Measurements from ENCODE around the gene TMEM108.

The TMEM108 gene

DNA sequence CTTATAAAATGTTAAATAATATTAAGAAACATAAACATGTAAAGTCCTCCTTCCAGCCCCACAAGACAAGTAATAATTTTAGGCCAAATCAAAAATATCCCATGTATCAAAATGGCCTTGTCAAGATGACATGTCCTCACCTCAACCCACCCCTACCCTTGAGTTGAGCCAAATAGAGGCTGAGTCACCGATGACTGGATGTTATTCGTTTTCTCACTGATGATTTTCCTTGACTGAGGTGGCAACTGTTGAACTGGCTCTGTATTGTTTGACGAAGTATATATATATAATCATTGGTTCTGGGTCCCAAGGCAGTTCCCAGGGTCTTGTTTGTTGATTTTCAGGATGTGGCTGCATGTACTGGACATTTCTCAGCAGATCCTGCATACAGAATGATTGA is 75.3 kb downstream of the TMEM108 start:
- H4K20me1 ChIP-seq (ENCODE audit: insufficient read depth, low read length): no peaks in the 10 kb centered on the region
- no peak overlapping the region for H3K4me2 ChIP-seq (ENCODE audit: low read length)
- no peaks in the 10 kb centered on the region for H3K4me1 ChIP-seq (ENCODE audit: insufficient read depth, low read length, severe bottlenecking)

GRCh38 chr3:133113927-133114597 is 75.9 kb downstream of the TMEM108 start:
- no peak for TF ChIP-seq EZH2 (IDR thresholded peaks at IDR 0.05; ENCODE audit: borderline replicate concordance, low read length)
- TF ChIP-seq, protein P1, sequence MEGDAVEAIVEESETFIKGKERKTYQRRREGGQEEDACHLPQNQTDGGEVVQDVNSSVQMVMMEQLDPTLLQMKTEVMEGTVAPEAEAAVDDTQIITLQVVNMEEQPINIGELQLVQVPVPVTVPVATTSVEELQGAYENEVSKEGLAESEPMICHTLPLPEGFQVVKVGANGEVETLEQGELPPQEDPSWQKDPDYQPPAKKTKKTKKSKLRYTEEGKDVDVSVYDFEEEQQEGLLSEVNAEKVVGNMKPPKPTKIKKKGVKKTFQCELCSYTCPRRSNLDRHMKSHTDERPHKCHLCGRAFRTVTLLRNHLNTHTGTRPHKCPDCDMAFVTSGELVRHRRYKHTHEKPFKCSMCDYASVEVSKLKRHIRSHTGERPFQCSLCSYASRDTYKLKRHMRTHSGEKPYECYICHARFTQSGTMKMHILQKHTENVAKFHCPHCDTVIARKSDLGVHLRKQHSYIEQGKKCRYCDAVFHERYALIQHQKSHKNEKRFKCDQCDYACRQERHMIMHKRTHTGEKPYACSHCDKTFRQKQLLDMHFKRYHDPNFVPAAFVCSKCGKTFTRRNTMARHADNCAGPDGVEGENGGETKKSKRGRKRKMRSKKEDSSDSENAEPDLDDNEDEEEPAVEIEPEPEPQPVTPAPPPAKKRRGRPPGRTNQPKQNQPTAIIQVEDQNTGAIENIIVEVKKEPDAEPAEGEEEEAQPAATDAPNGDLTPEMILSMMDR (IDR thresholded peaks at IDR 0.05; ENCODE audit: low read length): no peak
- no peaks in the 10 kb centered on the region for H3F3A ChIP-seq (ENCODE audit: insufficient read depth, low read length)
- no peaks in the 10 kb centered on the region for H4K20me1 ChIP-seq (ENCODE audit: insufficient read depth, low read length)
- H3K4me2 ChIP-seq (ENCODE audit: low read length): no peak overlapping the region
- H3K79me2 ChIP-seq (ENCODE audit: insufficient read depth, low read length): no peaks in the 10 kb centered on the region
- no peaks in the 10 kb centered on the region for H3K9me2 ChIP-seq (ENCODE audit: low read depth, low read length)
- H3K36me3 ChIP-seq (ENCODE audit: insufficient read depth, low read length): no peaks in the 10 kb centered on the region
- no peak overlapping the region for H3K4me3 ChIP-seq (ENCODE audit: low read depth, low read length, poor library complexity, severe bottlenecking)
- no peaks in the 10 kb centered on the region for H3K9me3 ChIP-seq (ENCODE audit: low read length)
- no peak overlapping the region for H2AFZ ChIP-seq (ENCODE audit: low read length)
- no peaks in the 10 kb centered on the region for H3K4me1 ChIP-seq (ENCODE audit: insufficient read depth, low read length, severe bottlenecking)
- no peak overlapping the region for H3K27ac ChIP-seq (ENCODE audit: low read depth, low read length, poor library complexity, severe bottlenecking)
- H3K9ac ChIP-seq (ENCODE audit: low read length): no peak overlapping the region
- no peaks in the 10 kb centered on the region for H3K27me3 ChIP-seq (ENCODE audit: insufficient read depth, low read length)

More for the DNA sequence above, 75.3 kb downstream of the TMEM108 start:
- Histone ChIP-seq H3K79me2 (ENCODE audit: insufficient read depth, low read length) (no peaks in the 10 kb centered on the region), H3K9me2 (ENCODE audit: low read depth, low read length) (no peaks in the 10 kb centered on the region), H3K9me3 (ENCODE audit: low read length) (no peaks in the 10 kb centered on the region), H3K9ac (ENCODE audit: low read length) (no peak overlapping the region), H3K4me3 (ENCODE audit: low read depth, low read length, poor library complexity, severe bottlenecking) (no peak overlapping the region), H3K27me3 (ENCODE audit: insufficient read depth, low read length) (no peaks in the 10 kb centered on the region), H3K27ac (ENCODE audit: low read depth, low read length, poor library complexity, severe bottlenecking) (no peak overlapping the region), H2AFZ (ENCODE audit: low read length) (no peak overlapping the region), H3K36me3 (ENCODE audit: insufficient read depth, low read length) (no peaks in the 10 kb centered on the region), H3F3A (ENCODE audit: insufficient read depth, low read length) (no peaks in the 10 kb centered on the region)
- TF ChIP-seq EZH2 (IDR thresholded peaks at IDR 0.05; ENCODE audit: borderline replicate concordance, low read length): no peak

- no peak for TF ChIP-seq EZH2 (IDR thresholded peaks at IDR 0.05; ENCODE audit: borderline replicate concordance, low read length)
- TF ChIP-seq, protein P1 (IDR thresholded peaks at IDR 0.05; ENCODE audit: low read length): no peak
- no peaks in the 10 kb centered on the region for H4K20me1 ChIP-seq (ENCODE audit: insufficient read depth, low read length)
Measured at GRCh38 chr3:133115176-133115575, 77.0 kb downstream of the TMEM108 start.

DNA sequence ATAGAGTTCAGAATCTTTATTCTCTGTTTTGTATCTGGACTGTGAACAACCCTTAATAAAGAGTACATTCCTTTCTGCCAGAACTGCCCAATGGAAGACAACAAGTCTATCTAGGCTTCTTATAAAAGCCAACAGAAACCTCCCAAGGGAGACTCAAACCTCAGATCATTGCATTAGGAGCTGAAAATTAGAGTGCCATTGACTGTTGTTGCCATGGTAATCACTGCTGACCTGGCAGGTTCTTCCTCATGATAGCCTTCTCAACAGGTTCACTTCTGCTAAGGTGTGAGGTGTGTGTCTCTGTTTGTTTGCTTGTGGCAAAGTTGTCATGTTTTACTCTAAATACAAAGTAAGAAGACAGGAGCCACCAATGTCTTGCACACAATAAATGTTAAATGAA is 79.2 kb downstream of the TMEM108 start:
- Histone ChIP-seq H3K79me2 (ENCODE audit: insufficient read depth, low read length) (no peaks in the 10 kb centered on the region), H3K4me1 (ENCODE audit: insufficient read depth, low read length, severe bottlenecking) (no peaks in the 10 kb centered on the region), H4K20me1 (ENCODE audit: insufficient read depth, low read length) (no peaks in the 10 kb centered on the region), H3K27me3 (ENCODE audit: insufficient read depth, low read length) (no peaks in the 10 kb centered on the region), H3K9me2 (ENCODE audit: low read depth, low read length) (no peaks in the 10 kb centered on the region), H3K4me3 (ENCODE audit: low read depth, low read length, poor library complexity, severe bottlenecking) (no peak overlapping the region), H3K27ac (ENCODE audit: low read depth, low read length, poor library complexity, severe bottlenecking) (no peak overlapping the region), H3K4me2 (ENCODE audit: low read length) (no peak overlapping the region), H2AFZ (ENCODE audit: low read length) (no peak overlapping the region), H3K9ac (ENCODE audit: low read length) (no peak overlapping the region), H3F3A (ENCODE audit: insufficient read depth, low read length) (no peaks in the 10 kb centered on the region), H3K9me3 (ENCODE audit: low read length) (no peaks in the 10 kb centered on the region), H3K36me3 (ENCODE audit: insufficient read depth, low read length) (no peaks in the 10 kb centered on the region)
- TF ChIP-seq, protein P1 (IDR thresholded peaks at IDR 0.05; ENCODE audit: low read length): no peak
- no peak for TF ChIP-seq EZH2 (IDR thresholded peaks at IDR 0.05; ENCODE audit: borderline replicate concordance, low read length)

More at GRCh38 chr3:133115176-133115575, 77.0 kb downstream of the TMEM108 start:
- Histone ChIP-seq H3K4me1 (ENCODE audit: insufficient read depth, low read length, severe bottlenecking) (no peaks in the 10 kb centered on the region), H3K4me2 (ENCODE audit: low read length) (no peak overlapping the region), H3K4me3 (ENCODE audit: low read depth, low read length, poor library complexity, severe bottlenecking) (no peak overlapping the region), H3K36me3 (ENCODE audit: insufficient read depth, low read length) (no peaks in the 10 kb centered on the region), H3K79me2 (ENCODE audit: insufficient read depth, low read length) (no peaks in the 10 kb centered on the region), H3F3A (ENCODE audit: insufficient read depth, low read length) (no peaks in the 10 kb centered on the region), H3K9me2 (ENCODE audit: low read depth, low read length) (no peaks in the 10 kb centered on the region), H3K27me3 (ENCODE audit: insufficient read depth, low read length) (no peaks in the 10 kb centered on the region), H3K27ac (ENCODE audit: low read depth, low read length, poor library complexity, severe bottlenecking) (no peak overlapping the region), H3K9ac (ENCODE audit: low read length) (no peak overlapping the region), H2AFZ (ENCODE audit: low read length) (no peak overlapping the region), H3K9me3 (ENCODE audit: low read length) (no peaks in the 10 kb centered on the region)

Measured in OCI-LY1 (cell line).